DMS79 (cell line): ENCODE measurements around the gene YPEL1.
"Not testable (repeated sequence)": the region's sequence is repeated elsewhere in the genome, so short reads cannot be mapped to it uniquely, and the experiment has no call there.

Experiments used
- DNase-seq: peaks from one replicate; lab custom pipeline; 2025; lab: John Stamatoyannopoulos, UW

The YPEL1 gene

GRCh38 chr22:21721195-21721852 is 14.3 kb downstream of the YPEL1 start:
- not testable (repeated sequence) for DNase-seq

DNA sequence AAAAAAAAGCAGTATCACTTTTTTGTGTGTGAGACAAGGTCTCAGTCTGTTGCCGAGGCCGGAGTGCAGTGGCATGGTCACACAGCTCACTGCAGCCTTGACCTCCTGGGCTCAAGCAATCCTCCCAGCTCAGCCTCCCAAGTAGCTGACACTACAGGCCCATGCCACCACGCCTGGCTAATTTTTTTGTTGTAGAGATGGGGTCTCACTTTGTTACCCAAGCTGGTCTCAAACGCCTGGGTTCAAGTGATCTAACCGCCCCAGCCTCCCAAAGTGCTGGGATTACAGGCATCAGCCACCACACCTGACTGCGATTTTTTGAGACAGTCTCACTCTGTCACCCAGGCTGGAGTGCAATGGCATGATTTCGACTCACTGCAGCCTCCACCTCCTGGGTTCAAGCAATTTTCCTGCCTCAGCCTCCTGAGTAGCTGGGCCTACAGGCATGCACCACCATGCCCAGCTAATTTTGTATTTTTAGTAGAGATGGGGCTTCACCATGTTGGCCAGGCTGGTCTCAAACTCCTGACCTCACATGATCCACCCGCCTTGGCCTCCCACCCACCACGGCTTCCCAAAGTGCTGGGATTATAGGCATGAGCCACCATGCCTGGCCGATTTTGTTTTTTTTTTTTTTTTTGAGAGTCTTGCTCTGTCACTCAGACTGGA is 15.3 kb downstream of the YPEL1 start:
- DNase-seq = not testable (repeated sequence)

- no peak for DNase-seq
Observed at GRCh38 chr22:21719024-21719423, 16.6 kb downstream of the YPEL1 start.

DNA sequence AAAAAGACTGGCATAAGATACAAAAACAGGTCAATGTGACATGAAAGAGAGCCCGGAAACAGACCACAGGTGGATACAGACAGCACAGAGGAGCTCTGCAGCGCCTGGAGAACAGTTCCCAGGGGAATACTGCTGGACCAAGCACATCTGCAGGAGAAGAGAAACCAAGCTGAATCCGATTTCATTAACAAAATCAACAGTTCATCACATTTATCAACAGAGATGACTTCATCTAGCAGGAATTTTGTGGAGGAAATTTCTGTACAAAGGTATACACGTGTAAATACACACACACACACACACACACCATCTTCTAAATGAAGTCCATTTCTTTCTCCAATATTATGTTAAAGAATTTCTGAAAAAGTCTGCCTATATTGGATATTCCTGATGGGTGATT is 17.1 kb downstream of the YPEL1 start:
- DNase-seq = no peak

GRCh38 chr22:21716395-21717122 is 19.0 kb downstream of the YPEL1 start:
- not testable (repeated sequence) for DNase-seq

DNA sequence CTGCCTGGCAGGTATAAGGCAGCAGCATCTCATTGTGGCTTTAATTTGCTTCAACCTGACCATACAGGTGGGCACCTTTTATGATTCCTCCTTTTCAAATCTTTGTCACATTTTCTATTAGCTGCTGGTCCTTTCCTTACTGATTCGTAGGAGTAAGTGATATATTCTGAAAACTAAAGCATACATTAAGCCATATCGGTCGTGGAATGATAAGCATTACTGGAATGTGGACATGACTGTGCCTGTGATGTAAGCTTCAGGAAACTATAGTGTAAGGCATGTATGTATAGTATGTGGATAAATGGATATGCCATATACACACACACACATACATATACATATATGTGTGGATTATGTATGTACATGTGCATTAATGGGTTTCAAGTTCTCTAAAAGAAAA is 20.8 kb downstream of the YPEL1 start:
- DNase-seq = no peak

DNA sequence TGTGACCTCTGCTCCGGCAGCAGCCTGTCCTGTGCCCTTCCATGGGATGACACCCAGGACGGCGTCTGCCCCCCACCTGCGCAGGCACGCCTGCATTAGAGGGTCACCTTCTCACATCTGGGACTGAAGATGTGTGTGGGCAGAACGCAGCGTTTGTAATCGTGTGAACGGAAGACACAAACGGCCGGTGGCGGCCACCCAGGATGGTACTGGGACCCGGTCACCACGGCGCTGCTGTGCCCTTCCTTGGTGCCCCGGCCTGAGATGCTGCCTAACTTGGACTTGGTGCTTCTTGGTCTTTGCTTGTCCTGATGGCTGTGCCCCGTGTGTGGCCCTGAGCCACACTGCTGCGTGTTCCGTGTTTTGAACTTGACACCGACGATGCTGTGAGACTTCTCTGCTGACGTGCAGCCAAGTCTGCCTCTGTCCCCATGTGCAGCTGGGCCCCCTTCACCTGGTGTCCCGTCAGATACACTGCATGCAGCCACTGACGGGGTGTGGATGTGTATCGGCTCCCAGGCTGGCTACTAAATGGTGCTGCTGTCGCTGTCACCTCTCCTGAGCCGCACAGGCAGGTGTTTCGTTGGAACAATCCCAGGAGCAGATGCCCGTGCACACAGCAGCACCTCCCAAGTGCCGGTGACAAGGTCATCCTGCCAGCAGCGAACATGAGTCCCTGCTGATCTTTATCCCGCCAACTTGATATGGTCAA is 21.4 kb downstream of the YPEL1 start:
- no peak for DNase-seq

DNA sequence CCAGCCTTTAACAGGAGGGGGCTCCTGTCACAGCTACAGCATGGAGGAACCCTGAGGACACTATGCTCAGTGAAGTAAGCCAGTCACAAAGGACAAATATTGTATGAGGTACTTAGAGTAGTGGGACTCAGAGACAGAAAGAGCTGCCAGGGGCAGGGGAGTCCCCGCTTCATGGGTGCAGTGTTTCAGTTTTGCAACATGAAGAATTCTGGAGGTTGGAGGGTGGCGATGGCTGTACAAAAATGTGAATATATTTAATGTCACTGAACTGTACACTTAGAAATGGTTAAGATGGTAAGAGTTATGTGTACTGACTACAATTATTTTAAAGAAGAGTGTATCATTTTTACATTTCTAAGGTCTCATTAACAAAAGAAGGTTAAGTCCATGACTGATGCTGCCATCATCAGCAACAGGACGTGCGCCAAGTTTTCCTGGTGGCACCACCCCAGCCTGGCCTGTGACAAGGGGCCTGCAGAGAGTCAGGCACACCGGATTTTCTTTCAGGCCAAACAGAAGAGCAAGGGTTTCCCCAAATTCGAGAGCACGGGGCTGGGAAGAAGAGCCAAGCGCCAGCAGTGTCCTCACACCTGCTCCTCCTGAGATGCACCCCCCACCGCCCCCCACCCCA is 22.1 kb downstream of the YPEL1 start:
- DNase-seq = no peak

DNA sequence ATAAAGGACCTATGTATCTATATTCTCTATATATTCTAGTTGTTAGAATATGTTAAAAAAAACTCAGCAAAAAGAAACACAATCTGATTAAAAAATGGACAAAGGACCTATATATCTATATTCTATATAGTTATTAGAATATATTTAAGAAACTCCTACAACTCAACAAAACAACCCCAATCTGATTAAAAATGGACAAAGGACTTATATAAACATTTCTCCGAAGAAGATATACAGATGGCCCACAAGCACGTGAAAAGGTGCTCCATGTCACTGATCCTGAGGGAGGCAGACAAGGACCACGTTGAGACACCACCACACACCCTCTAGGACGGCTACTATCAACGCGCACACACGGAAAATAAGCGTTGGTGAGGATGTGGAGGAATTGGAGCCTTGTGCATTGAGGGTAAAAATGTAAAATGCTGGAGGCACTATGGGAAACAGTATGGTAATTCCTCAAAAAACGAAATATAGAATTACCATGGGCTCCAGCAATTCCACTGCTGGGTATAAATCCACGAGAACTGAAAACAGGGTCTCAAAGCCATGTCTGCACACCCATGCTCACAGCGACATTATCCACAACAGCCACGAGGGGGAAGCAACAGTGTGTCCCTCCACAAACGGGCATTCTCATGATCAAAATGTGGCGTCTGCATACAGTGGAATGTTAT is 22.7 kb downstream of the YPEL1 start:
- DNase-seq = no peak

DNA sequence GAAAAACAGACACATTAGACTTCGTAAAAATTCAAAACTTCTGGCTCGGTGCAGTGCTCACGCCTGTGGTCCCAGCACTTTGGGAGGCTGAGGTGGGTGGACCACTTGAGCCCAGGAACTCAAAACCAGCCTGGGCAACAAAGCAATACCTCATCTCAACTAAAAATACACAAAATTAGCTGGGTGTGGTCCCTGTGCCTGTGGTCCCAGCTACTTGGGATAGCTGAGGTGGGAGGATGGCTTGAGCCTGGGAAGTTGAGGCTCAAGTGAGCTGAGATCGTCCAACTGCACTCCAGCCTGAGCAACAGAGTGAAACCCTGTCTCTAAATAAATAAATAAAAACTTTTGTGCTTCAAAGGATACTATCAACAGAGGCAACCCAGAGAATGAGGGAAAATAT is 23.7 kb downstream of the YPEL1 start:
- no peak for DNase-seq

GRCh38 chr22:21710156-21710555 is 25.4 kb downstream of the YPEL1 start:
- no peak for DNase-seq

GRCh38 chr22:21709688-21710087 is 25.9 kb downstream of the YPEL1 start:
- DNase-seq = no peak

DNA sequence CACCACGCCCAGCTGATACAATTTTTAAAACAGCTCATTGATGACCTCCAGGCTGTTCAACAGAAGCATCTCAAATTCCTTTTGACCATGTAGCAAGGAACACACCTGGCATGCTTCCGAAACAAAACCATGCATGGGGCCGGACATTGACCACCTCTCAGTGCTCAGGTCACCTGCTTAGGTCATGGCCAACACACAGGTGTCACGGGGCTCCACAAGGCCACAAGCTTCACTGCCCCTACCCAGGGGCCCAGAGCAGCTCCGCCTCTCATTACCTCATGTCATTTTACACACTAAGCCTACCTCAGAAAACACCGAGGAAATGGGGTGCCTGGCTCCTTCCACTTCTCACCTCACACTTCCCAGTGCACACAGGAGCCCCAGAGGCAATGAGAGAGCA is 26.6 kb downstream of the YPEL1 start:
- DNase-seq = no peak

GRCh38 chr22:21707677-21708076 is 27.9 kb downstream of the YPEL1 start:
- DNase-seq = no peak

DNA sequence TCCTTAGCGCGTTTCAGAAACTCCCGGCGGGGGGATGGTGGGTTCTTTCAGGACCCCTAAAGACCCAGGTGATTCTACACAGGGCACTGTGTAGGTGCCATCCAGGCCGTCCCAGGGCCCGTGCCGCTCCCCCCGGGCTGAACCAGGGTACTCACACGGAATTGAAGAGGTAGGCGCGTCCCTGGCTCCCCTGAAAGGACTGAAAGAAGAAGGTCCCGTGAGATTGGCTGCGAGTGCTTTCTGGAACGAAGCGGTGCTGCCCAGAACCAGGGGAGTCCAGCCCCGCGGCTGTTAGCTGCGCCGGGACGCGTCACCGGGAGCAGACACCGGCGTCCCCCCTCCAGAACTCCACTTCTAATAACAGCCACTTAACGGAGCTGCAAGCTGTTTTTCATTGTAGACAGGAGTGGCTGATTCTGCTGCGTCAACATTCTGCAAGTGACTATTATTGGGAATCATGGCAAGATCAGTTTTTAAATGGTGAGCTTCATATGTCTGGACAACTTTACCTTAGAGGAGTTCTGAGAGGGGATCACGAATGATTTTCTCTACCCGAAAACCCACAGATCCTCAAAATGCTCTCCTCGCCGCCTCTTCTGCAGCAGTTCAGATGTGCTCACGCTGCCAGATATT is 31.8 kb downstream of the YPEL1 start:
- DNase-seq = no peak

- DNase-seq = no peak
Observed at GRCh38 chr22:21702700-21703683, 32.6 kb downstream of the YPEL1 start.

GRCh38 chr22:21702094-21702493 is 33.5 kb downstream of the YPEL1 start:
- DNase-seq = no peak

GRCh38 chr22:21701384-21701971 is 34.1 kb downstream of the YPEL1 start:
- no peak for DNase-seq

GRCh38 chr22:21700822-21701221 is 34.8 kb downstream of the YPEL1 start:
- no peak for DNase-seq
